ENCODE results near the gene RAP1GAP2. TPM values are rescaled to one million over a fixed set of nuclear protein-coding genes. Genes with fewer than 3 reads are reported as not detected.

The RAP1GAP2 gene
- total and polyA plus RNA-seq, 2 of the 8 experiments (the other 6 are each of a cell fraction or from before 2014, with no cell fraction given): 24.0 to 63.8 TPM

DNA sequence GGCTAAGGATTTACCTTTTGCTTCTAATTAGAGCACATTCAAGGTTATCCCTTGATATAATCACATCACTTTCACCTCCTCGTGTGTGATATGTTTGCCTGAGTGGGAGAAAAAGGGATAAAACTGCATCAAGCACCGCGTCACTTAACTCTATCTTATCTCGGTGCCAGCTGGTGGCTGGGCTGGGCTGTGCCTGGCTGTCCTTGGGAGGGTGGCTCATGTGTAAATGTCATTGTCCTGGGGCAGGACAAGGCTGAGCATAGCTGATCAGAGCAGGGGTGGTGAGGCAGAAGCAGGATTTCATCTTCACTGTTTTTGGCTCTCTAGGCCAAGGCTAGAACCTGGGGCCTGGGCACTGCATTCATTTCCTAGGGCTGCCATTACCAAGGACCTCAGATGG lies 105.3 kb downstream of the RAP1GAP2 start (continued):
- TF ChIP-seq, protein P1, sequence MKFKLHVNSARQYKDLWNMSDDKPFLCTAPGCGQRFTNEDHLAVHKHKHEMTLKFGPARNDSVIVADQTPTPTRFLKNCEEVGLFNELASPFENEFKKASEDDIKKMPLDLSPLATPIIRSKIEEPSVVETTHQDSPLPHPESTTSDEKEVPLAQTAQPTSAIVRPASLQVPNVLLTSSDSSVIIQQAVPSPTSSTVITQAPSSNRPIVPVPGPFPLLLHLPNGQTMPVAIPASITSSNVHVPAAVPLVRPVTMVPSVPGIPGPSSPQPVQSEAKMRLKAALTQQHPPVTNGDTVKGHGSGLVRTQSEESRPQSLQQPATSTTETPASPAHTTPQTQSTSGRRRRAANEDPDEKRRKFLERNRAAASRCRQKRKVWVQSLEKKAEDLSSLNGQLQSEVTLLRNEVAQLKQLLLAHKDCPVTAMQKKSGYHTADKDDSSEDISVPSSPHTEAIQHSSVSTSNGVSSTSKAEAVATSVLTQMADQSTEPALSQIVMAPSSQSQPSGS (IDR thresholded peaks at IDR 0.05; ENCODE audit: low read length): no peak
- TF ChIP-seq PHF8 (conservative IDR thresholded peaks at IDR 0.05; ENCODE audit: low read depth, low read length) (no peak), EZH2 (IDR thresholded peaks at IDR 0.05; ENCODE audit: low read depth, low read length, severe bottlenecking) (no peak), NANOG (IDR thresholded peaks at IDR 0.05; ENCODE audit: insufficient read depth, low read depth, low read length, poor library complexity, severe bottlenecking) (no peak), EGR1 (IDR thresholded peaks at IDR 0.05; ENCODE audit: borderline replicate concordance, low read depth, low read length) (no peak)
